GM12864 (cell line): ENCODE results near the gene CELF5.

Experiments used
- DNase-seq: peaks from one replicate; pipeline ENCODE4 v3.0.0-alpha.2; 2011; ENCODE audit warnings: low read depth
- H3K4me3 ChIP-seq: 2 replicates; pipeline ENCODE4 v1.5.1; 2011; ENCODE audit warnings: mild to moderate bottlenecking, low read depth, low read length, control low read depth
- CTCF ChIP-seq: IDR thresholded peaks from 2 replicates; pipeline ENCODE4 v1.5.1; 2011; ENCODE audit warnings: low read depth, mild to moderate bottlenecking, moderate library complexity, low read length, control low read depth, inconsistent platforms; ENCODE audit errors: missing control alignments

Gene CELF5

GRCh38 chr19:3282155-3282554 is 57.7 kb downstream of the CELF5 start:
- no peak for DNase-seq
- TF ChIP-seq CTCF, result no peak
- H3K4me3 ChIP-seq, result no peak overlapping the region

GRCh38 chr19:3282564-3282963 is 58.1 kb downstream of the CELF5 start:
- no peak for TF ChIP-seq CTCF
- DNase-seq, result no peak
- no peak overlapping the region for H3K4me3 ChIP-seq

GRCh38 chr19:3283246-3283751 is 58.8 kb downstream of the CELF5 start:
- DNase-seq, result no peak
- TF ChIP-seq CTCF, result no peak

GRCh38 chr19:3283886-3284657 is 59.6 kb downstream of the CELF5 start:
- no peak for DNase-seq
- no peak overlapping the region for H3K4me3 ChIP-seq
- no peak for TF ChIP-seq CTCF

More at GRCh38 chr19:3283246-3283751, 58.8 kb downstream of the CELF5 start:
- H3K4me3 ChIP-seq, result no peak overlapping the region

- H3K4me3 ChIP-seq, result no peak overlapping the region
- TF ChIP-seq CTCF, result no peak
- DNase-seq, result no peak
Observed at GRCh38 chr19:3284759-3285646, 60.5 kb downstream of the CELF5 start.

- DNase-seq, result no peak
- H3K4me3 ChIP-seq, result no peak overlapping the region
- no peak for TF ChIP-seq CTCF
Observed at GRCh38 chr19:3285647-3286176, 61.3 kb downstream of the CELF5 start.
